ENCODE data around the gene HACD1. TPM values are rescaled to one million over a fixed set of nuclear protein-coding genes. Genes with fewer than 3 reads are reported as not detected.

The HACD1 gene
- total and polyA plus RNA-seq, 8 donors: 0.46 to 8.2 (median 3.7) TPM

GRCh38 chr10:17580885-17581284, 36.3 kb downstream of the HACD1 start:
- H3K27ac ChIP-seq: no peak overlapping the region
- intact Hi-C loops (cut with DNase I): no loop called here
- H3K4me1 ChIP-seq: no peaks in the 10 kb centered on the region
- H3K36me3 ChIP-seq: no peaks in the 10 kb centered on the region
- FAIRE-seq (no peak), ATAC-seq (no peak), DNase-seq (no peak)
- TF ChIP-seq, protein P1, sequence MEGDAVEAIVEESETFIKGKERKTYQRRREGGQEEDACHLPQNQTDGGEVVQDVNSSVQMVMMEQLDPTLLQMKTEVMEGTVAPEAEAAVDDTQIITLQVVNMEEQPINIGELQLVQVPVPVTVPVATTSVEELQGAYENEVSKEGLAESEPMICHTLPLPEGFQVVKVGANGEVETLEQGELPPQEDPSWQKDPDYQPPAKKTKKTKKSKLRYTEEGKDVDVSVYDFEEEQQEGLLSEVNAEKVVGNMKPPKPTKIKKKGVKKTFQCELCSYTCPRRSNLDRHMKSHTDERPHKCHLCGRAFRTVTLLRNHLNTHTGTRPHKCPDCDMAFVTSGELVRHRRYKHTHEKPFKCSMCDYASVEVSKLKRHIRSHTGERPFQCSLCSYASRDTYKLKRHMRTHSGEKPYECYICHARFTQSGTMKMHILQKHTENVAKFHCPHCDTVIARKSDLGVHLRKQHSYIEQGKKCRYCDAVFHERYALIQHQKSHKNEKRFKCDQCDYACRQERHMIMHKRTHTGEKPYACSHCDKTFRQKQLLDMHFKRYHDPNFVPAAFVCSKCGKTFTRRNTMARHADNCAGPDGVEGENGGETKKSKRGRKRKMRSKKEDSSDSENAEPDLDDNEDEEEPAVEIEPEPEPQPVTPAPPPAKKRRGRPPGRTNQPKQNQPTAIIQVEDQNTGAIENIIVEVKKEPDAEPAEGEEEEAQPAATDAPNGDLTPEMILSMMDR (IDR thresholded peaks at IDR 0.05): no peak
- no peaks in the 10 kb centered on the region for H3K9me3 ChIP-seq
- H3K4me3 ChIP-seq: no peak overlapping the region
- no peaks in the 10 kb centered on the region for H3K27me3 ChIP-seq
- WGBS, 2 donors: 78 to 82% methylated on average over 3 of the region's 3 CpGs

DNA sequence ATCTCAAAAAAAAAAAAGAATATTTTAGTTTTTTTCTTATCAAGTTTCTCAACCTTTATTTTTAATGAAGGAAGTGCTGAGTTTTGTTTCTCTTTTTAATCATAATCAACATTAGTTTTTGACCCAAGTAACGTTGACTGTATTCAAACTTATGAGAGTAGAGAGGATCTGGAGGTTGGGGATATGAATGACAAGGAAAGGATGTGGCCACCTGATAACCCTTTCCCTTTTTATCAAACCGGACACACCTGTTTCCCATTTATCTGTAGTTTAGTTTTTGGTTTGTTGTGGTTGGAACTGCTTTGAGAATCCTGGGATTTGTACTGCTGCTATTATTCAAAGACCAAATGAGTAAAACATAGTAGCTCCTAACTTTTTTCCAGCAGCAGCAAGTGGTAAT, 38.6 kb downstream of the HACD1 start:
- no peak overlapping the region for H3K4me3 ChIP-seq
- FAIRE-seq (no peak), ATAC-seq (no peak), DNase-seq (no peak)
- H3K27ac ChIP-seq: no peak overlapping the region
- no peaks in the 10 kb centered on the region for H3K27me3 ChIP-seq
- TF ChIP-seq, protein P1 (IDR thresholded peaks at IDR 0.05): no peak
- intact Hi-C loops (cut with DNase I): no loop called here
- WGBS, 2 donors: 53 to 76% methylated on average over 2 of the region's 2 CpGs
- H3K4me1 ChIP-seq: no peaks in the 10 kb centered on the region
- no peaks in the 10 kb centered on the region for H3K9me3 ChIP-seq
- H3K36me3 ChIP-seq: no peaks in the 10 kb centered on the region

GRCh38 chr10:17576768-17577167, 40.4 kb downstream of the HACD1 start:
- Histone ChIP-seq H3K27ac (no peak overlapping the region), H3K27me3 (no peaks in the 10 kb centered on the region), H3K9me3 (no peaks in the 10 kb centered on the region), H3K36me3 (no peaks in the 10 kb centered on the region), H3K4me1 (peaks cover 0 to under 1% (median 0%) of the 10 kb centered on the region in 3 donors), H3K4me3 (no peak overlapping the region)
- no peak for ATAC-seq
- intact Hi-C loops (cut with DNase I): no loop called here
- DNase-seq: no peak
- FAIRE-seq: no peak
- WGBS, 2 donors: 47 to 53% methylated on average over 3 of the region's 3 CpGs
- TF ChIP-seq, protein P1 (IDR thresholded peaks at IDR 0.05): no peak

DNA sequence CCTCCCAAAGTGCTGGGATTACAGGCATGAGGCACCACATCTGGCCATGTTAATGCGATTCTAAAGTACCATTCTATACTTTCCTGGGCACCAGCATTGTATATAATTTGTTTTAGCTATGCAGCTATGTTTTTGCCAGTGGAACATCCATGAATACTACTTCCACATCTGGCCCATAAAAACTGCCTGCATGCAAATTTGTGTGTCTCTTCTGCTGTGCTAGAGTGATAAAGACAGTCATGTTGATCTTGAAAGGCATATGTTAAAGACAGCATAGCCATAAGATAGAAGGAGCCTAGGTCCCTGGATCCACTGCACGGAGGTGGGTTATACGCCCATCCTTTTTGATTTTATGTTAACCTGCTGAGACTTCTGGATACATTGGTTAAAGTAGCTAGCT, 52.3 kb downstream of the HACD1 start:
- intact Hi-C loops (cut with DNase I): no loop called here
- Histone ChIP-seq H3K27me3 (no peaks in the 10 kb centered on the region), H3K9me3 (no peaks in the 10 kb centered on the region), H3K36me3 (no peaks in the 10 kb centered on the region), H3K4me3 (no peak overlapping the region), H3K27ac (no peak overlapping the region), H3K4me1 (no peaks in the 10 kb centered on the region)
- ATAC-seq (no peak), FAIRE-seq (no peak), DNase-seq (no peak)
- WGBS, 2 donors: 86 to 95% methylated on average over 3 of the region's 3 CpGs
- TF ChIP-seq, protein P1 (IDR thresholded peaks at IDR 0.05): no peak

GRCh38 chr10:17563452-17563851, 53.7 kb downstream of the HACD1 start:
- Histone ChIP-seq H3K36me3 (no peaks in the 10 kb centered on the region), H3K9me3 (no peaks in the 10 kb centered on the region), H3K4me1 (no peaks in the 10 kb centered on the region), H3K27ac (no peak overlapping the region), H3K27me3 (no peaks in the 10 kb centered on the region), H3K4me3 (no peak overlapping the region)
- intact Hi-C loops (cut with DNase I): no loop called here
- TF ChIP-seq, protein P1 (IDR thresholded peaks at IDR 0.05): no peak
- DNase-seq (no peak), ATAC-seq (no peak), FAIRE-seq (no peak)
- WGBS, 2 donors: 43 to 46% methylated on average over 4 of the region's 4 CpGs

All from pancreas (tissue), 10 donors.